DMS79 treated with DMSO at 0.1 percent for 48 hours (cell line): ENCODE results near the gene CUL7.
"Not testable (repeated sequence)": the region's sequence is repeated elsewhere in the genome, so short reads cannot be mapped to it uniquely, and the experiment has no call there.

Experiments
- DNase-seq: peaks from one replicate; lab custom pipeline; 2025; lab: John Stamatoyannopoulos, UW

CUL7 gene

DNA sequence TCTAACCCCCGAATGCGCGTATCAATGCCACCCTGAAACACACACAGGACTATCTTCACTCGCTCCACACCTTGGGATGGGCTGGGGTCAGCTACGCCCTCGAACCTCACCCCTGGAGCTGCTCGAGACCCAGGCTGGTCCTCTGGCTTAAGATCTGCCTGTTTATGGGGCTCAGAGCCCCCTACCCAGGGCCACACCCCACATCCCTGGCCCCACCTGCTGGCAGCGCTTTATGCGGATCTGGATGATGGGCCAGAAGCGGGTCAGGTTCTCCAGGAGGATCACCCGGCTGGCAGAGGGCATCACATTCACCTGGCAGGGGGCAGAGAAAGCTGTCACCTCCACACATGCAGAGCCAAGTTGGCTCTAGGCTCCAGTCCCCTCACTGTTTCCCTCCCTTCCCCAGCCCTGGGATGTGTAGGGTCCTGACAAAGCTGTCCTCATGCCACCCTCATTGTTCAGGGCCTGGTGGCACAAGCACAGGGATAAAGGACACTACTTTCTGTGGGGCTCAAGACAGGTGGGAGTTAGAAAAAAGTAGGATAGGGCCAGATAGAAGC lies 8.2 kb downstream of the CUL7 start:
- DNase-seq = no peak

GRCh38 chr6:43043310-43043709 lies 10.3 kb downstream of the CUL7 start:
- DNase-seq = no peak

DNA sequence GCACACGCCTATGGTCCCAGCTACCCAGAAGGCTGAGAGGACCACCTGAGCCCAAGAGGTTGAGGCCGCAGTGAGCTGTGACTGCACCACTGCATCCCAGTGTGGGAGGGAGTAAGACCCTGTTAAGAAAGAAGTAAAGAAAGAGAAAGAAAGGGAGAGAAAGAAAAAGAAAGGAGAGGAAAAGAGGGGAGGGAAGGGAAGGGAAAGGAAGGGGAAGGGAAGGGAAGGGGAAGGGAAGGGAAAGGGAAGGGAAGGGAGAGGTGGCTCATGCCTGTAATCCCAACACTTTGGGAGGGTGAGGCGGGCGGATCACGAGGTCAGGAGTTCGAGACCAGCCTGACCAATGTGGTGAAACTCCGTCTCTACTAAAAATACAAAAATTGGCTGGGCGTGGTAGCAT lies 12.2 kb downstream of the CUL7 start:
- DNase-seq = not testable (repeated sequence)

- DNase-seq = no peak
Observed at GRCh38 chr6:43040542-43041257, 13.0 kb downstream of the CUL7 start.

DNA sequence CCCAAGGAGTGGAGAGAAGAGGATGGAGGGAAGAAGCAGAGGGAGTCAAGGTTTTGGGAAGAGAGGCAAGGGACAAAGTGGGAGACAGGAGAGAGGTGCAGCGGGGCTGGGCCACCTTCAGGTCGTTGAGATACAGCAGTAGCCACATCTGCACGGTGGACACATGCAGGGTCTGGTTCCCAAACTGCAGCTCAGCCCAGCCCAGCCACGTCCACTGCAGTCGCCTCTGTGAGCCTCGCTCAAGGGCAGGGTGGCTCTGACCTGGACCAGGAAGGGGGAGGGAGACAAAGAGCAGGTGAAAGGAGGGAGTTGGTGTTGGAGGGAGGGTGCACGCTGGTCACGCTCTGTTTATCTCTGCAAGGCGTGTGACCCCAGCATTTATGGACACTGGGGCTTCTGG lies 14.9 kb downstream of the CUL7 start:
- DNase-seq = no peak

DNA sequence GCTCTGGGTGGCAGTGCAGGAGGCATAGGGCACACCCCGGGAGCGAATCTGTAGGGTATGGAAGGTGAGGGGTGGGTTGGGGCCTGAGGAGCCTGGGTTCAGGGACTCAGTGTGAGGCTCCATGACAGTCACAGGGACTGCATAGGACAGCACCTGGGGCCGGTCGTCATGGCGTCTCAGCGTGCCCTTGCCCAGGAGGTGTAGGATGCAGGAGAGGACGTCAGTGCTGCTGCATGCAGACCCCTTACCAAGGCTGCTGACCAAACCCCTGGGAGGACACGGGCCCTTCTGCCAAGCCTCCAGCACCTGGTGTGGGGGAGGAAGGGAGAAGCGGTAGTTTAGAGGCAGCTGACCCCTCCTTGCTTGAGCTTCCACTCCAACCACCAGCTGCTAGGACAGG lies 15.9 kb downstream of the CUL7 start:
- DNase-seq = no peak

- no peak for DNase-seq
Observed at GRCh38 chr6:43037197-43037596, 16.5 kb downstream of the CUL7 start.

GRCh38 chr6:43036712-43037111 lies 16.9 kb downstream of the CUL7 start:
- no peak for DNase-seq

DNA sequence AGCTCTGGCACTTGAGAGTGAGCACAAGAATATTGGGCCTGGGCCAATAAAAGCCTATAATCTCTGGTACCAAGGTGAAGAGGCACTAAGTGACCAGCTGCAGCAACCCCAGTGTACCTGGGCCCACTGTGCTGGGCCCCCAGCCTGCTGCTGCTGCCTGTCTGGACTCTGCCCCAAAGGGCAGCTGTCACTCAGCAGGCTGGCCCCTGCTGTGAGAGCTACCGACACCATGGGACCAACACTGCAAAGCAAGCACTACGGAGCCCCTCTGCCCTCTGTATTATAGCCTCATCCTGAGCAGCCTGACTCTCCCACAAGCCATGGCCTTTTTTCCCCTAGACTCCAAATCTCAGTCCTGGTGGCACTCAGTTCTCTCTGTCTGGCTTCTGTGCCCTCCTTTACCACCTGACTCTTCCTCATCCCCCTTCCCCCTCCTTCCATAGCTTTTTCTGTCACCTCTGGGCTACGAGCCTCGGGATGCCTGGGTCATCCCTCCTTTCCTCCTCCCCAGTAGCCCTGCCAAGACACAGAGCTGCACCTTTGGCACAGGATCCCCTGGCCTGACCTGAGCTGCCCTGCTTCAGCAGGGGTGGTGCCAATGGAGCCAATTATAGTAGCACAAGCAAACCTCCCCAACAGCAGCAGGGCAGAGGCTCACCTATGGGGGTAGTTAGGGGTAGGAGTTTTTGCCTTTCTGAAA lies 18.0 kb downstream of the CUL7 start:
- DNase-seq = no peak

DNA sequence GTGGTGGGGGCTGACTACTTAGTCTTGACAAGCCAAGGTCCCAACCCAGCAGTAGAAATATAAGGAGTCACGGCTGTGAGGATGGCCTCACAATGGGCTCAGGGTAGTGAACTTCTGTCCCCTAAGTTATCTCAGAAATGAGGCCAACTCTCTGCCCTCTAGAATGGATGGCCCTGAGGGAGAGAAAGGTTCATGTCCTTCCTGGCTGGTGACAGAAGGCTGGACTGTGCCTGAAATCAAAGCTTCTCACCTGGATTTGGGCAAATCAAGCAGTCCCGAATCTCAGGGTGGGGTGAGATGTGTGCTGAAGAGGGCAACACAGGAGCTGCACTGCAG lies 19.5 kb downstream of the CUL7 start:
- no peak for DNase-seq

DNA sequence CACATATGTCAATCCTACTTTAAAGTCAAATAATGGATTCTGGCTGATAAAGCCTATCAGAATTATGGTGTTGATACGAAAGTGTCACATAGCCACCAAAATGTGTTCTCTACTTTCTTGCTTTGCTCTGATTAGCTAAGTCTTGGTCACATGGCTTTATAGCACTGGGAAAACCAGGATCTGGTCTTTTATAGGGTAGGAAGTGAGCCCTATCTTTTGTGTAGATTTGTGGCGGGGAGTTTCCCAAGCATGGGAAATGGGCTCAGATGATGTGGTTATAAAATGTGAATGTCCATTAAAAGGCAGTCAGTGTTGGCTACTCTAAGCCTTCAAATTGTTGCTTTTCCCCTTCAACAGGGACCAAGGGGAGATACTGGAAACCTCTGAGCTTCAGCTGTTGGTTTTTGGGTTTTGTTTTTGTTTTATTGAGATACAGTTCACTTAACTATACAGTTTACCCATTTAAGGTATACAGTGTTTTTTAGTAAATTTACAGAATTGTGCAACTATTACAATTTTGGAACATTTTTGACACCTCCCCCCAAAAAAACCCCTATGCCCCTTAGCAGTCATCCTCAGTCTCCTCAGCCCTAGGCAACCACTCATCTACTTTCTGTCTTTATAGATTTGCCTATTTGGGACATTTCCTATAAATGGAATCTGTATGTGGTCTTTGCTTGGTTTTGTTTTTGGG lies 20.0 kb downstream of the CUL7 start:
- no peak for DNase-seq

DNA sequence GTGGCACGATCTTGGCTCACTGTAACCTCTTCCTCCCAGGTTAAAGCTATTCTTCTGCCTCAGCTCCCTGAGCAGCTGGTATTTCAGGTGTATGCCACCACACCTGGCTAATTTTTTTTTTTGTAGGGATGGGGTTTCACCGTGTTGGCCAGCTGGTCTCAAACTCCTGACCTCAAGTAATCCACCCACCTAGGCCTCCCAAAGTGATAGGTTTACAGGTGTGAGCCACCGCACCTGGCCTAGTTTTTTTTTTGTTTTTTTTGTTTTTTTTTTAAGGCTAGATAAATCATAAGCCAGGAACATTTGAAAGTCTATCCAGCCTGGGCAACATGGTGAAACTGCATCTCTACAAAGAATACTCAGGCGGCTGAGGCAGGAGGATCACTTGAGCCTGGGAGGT lies 21.3 kb downstream of the CUL7 start:
- DNase-seq = no peak

DNA sequence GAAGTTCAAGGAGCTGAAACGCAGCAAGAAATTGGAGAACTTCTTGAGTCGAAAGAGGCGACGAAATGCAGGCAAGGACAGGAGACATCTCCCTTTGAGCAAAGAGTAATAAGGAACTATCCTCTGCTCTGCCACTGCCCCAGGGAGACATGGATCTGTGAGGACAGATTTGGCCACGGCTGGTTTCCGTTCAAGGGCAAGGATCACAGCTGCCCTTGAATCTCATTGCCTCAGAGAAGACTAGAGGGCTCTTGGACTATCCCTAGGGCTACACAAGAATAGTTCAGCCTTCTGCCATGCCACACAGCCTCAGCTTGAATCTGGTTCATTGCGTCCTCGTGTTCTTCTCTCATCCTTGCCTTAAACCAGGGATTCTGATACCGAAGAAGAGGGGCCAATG lies 24.5 kb downstream of the CUL7 start:
- DNase-seq = no peak

GRCh38 chr6:43026365-43026764 lies 27.3 kb downstream of the CUL7 start:
- DNase-seq = no peak

DNA sequence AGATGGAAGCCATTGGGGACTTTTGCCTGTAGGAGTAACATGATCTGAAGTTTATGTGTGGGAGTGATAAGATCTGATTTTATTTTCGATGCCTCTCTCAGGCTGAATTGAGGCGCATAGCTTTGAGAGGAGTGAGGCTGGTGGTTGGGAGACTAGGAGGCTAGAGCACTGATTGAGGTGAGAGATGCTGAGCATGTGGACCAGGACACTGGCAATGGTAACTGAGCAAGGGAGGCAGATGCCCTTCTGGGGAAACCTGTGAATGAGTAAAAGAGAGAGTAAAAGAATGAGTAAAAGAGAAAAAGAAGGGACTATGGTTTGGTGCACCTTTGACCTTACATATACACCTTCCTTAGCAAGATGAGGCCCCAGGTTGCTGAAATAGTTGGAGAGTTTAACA lies 29.2 kb downstream of the CUL7 start:
- no peak for DNase-seq

DNA sequence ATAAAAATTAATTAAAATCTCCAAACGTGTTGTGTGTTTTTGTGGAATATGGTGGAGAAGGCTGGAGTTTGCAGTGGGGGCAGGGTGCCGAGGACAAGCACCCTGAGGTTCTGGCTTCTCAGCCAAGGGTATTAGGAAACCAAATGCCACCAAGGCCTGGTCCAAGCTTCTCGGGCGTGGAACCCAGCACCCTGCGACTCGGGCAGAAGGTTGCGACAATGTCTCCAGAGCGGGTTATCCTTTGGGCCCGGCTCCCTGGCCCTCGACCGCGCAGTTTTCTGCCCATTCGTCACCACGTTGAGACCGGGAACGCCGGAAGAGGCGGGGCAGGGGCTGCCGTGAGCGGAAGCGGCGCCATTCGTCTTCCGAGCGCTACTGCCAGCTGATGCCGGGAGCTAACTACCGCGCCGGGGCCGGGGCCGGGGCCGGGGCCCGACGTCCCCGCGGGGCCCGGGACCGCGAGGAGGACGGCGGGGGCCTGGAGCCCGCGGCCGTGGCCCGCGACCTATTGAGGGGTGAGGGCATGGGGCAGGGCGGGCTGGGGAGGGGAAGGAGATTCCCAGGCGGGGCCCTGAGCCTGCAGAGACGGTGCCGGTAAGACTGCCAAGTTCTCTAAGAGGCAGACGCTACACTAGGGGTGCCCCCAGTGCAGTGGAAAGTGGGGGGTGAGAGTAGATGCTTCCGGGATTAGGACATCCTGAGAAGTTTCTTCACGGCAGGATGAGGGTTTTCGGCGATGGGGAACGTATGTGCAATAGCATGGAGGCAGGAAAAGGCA lies 32.2 kb downstream of the CUL7 start, which contains the start of gene RRP36:
Gene RRP36, plus strand, starts transcription at position 354 of the 778 bp plus-strand sequence. Its CDS starts 32 bp downstream, at position 386.
- peak; percentile 71 for DNase-seq

DNA sequence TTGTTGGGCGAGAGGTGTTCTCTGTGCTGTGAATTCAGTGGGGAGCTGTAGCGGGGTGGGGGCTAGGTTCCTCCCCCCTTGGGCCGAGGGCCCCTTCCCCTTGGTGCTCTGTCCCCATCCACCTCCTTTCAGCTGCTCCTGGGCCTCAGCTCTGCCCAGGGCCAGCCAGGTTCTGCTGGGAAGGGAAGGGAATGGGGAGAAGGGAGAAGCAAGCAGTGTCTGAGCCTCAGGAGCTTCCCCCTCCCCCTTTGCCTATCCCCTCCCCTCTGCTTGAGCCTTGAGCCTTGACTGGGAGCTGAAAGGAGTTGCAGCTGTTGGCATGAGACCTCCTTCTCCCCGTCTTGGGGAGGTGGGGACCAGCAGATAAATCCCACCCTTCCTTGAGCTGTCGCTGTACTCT lies 32.8 kb downstream of the CUL7 start:
- no peak for DNase-seq

DNA sequence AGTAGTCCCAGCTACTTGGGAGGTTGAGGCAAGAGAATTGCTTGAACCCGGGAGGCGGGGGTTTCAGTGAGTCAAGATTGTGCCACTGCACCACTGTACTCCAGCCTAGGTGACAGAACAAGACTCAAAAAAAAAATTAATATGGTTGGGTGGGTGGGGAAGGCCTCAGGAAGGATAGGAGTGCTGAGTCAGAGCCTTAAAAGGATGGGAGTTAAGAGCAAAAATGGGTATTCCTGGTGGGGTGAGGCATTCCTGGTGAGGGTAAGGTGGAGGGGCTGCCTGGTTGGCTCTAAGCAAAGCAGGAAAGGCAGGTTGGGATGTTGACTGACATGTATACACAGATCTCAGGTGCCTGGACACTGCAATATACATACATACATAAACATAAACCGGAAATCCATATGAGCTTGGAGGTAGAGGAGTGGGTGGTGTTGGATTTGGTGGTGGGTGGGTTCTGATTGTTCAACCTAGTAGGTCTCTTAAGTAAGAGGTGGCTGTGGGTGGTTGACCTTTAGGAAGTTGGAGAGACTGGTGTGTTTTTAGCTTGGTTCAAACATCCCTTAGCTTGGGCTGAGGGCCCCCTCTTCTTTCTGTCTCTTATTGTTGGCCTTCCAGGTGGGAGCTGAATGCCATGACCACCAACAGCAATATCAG lies 33.5 kb downstream of the CUL7 start:
- no peak for DNase-seq

GRCh38 chr6:43019152-43019551 lies 34.5 kb downstream of the CUL7 start:
- no peak for DNase-seq

DNA sequence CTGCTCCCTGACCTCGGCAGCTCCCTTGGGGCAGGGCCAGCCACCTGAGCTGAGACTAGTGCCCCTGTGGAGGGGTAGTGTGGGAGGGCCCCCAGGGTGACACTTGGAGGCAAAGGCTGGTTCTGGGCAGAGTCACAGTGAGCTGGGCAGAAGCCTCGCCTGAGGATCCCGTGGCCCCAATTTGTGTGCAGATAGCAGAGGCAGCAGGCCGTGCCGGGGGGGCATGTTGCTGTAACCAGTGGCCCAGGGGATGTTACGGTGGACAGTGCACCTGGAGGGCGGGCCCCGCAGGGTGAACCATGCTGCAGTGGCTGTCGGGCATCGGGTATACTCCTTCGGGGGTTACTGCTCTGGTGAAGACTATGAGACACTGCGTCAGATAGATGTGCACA lies 36.7 kb downstream of the CUL7 start:
- DNase-seq = no peak

- no peak for DNase-seq
Observed at GRCh38 chr6:43016176-43016942, 37.3 kb downstream of the CUL7 start.
